PC-3 (cell line): Measurements from ENCODE around the gene ETV7.
"Not testable (repeated sequence)": the region's sequence is repeated elsewhere in the genome, so short reads cannot be mapped to it uniquely, and the experiment has no call there.

Experiments used
- EZH2phosphoT487 ChIP-seq: fragments of 300-600 bp; sonication (generic); IDR thresholded peaks from 2 replicates; pipeline ENCODE4 v1.6.1; 2018; ENCODE audit warnings: mild to moderate bottlenecking, antibody characterized with exemption, low read length, borderline replicate concordance
- TF ChIP-seq, protein P1 (sequence below): fragments of 300-600 bp; sonication (generic); conservative IDR thresholded peaks from 2 replicates; pipeline ENCODE4 v1.5.1; 2017; ENCODE audit warnings: antibody characterized with exemption, low read depth, mild to moderate bottlenecking, low read length

- TF ChIP-seq, protein P1, sequence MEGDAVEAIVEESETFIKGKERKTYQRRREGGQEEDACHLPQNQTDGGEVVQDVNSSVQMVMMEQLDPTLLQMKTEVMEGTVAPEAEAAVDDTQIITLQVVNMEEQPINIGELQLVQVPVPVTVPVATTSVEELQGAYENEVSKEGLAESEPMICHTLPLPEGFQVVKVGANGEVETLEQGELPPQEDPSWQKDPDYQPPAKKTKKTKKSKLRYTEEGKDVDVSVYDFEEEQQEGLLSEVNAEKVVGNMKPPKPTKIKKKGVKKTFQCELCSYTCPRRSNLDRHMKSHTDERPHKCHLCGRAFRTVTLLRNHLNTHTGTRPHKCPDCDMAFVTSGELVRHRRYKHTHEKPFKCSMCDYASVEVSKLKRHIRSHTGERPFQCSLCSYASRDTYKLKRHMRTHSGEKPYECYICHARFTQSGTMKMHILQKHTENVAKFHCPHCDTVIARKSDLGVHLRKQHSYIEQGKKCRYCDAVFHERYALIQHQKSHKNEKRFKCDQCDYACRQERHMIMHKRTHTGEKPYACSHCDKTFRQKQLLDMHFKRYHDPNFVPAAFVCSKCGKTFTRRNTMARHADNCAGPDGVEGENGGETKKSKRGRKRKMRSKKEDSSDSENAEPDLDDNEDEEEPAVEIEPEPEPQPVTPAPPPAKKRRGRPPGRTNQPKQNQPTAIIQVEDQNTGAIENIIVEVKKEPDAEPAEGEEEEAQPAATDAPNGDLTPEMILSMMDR = not testable (repeated sequence)
- not testable (repeated sequence) for TF ChIP-seq EZH2phosphoT487
These were observed 23.3 kb downstream of the ETV7 start for GRCh38 chr6:36364061-36364635.
